Measurements from ENCODE around the gene PLEKHM3. TPM values are rescaled to one million over a fixed set of nuclear protein-coding genes. Genes with fewer than 3 reads are reported as not detected.

PLEKHM3 gene
- polyA plus RNA-seq, 2 of the 4 experiments (the other 2 are of a cell fraction), result 2.9 to 6.5 TPM

- TF ChIP-seq ELK1 (IDR thresholded peaks at IDR 0.05; ENCODE audit: low read depth, low read length) (no peak), RAD21 (conservative IDR thresholded peaks at IDR 0.05 in 1 of 2, IDR thresholded peaks at IDR 0.05 in 1 of 2) (no peak), KDM1A (IDR thresholded peaks at IDR 0.05; ENCODE audit: low read depth) (no peak), PBX3 (IDR thresholded peaks at IDR 0.05) (no peak), CBX8 (IDR thresholded peaks at IDR 0.05) (no peak), MAFK (IDR thresholded peaks at IDR 0.05; ENCODE audit: partially characterized antibody) (no peak), JUNB (IDR thresholded peaks at IDR 0.05) (no peak), EP300 (IDR thresholded peaks at IDR 0.05) (no peak), NPAS2 (CRISPR knock-in tag; IDR thresholded peaks at IDR 0.05; ENCODE audit: borderline replicate concordance) (no peak), ZFP36 (IDR thresholded peaks at IDR 0.05; ENCODE audit: borderline replicate concordance, partially characterized antibody) (no peak), ESRRA (IDR thresholded peaks at IDR 0.05; ENCODE audit: borderline replicate concordance, low read length) (no peak), EHF (CRISPR knock-in tag; IDR thresholded peaks at IDR 0.05) (no peak), RCOR1 (IDR thresholded peaks at IDR 0.05; ENCODE audit: low read depth, low read length) (no peak), POLR2AphosphoS2 (conservative IDR thresholded peaks at IDR 0.05; ENCODE audit: low read length) (no peak), HES2 (IDR thresholded peaks at IDR 0.05) (no peak), MAX (IDR thresholded peaks at IDR 0.05) (no peak)
- ATAC-seq, result no peak
- DNase-seq (ENCODE audit: low read depth in 1 of 2, low spot score in 1 of 2), result no peak
- ChIA-PET POLR2A (no interaction called here), CTCF (interaction anchor here (1.0 to 7.6 kb wide), 6 partner anchors 9 to 224 kb away, joined by 3 to 82 read pairs (median 24); partner anchors contain the start of gene FZD5)
- FAIRE-seq, result no peak
- Histone ChIP-seq H3K9me3 (no peaks in the 10 kb centered on the region), H3K4me1 (peaks cover 24% of the 10 kb centered on the region), H3K4me2 (peak overlapping the region; percentile 37; the same call in 2 of the 3 replicates), H3K27ac (peak overlapping the region in 1 of 2 experiments; percentile 18; a peak in 2 of 6 replicates), H3K4me3 (no peak overlapping the region)
- 64% methylated on average over 3 of the region's 3 CpGs for WGBS (ENCODE audit: missing lambda C conversion rate)
These were observed 55.0 kb downstream of the PLEKHM3 start for GRCh38 chr2:207970147-207970825.

GRCh38 chr2:207969249-207969648 lies 56.1 kb downstream of the PLEKHM3 start:
- no peak for TF ChIP-seq USF2 (IDR thresholded peaks at IDR 0.05)
- TF ChIP-seq CTCF (IDR thresholded peaks at IDR 0.05), result no peak
- TF ChIP-seq RCOR1 (IDR thresholded peaks at IDR 0.05; ENCODE audit: low read depth, low read length), result no peak
- TF ChIP-seq SREBF2 (IDR thresholded peaks at IDR 0.05), result no peak
- TF ChIP-seq TFCP2L1 (CRISPR knock-in tag; IDR thresholded peaks at IDR 0.05), result no peak
- no peak for TF ChIP-seq JUNB (IDR thresholded peaks at IDR 0.05)
- no peak for TF ChIP-seq RFX5 (IDR thresholded peaks at IDR 0.05)
- TF ChIP-seq EHF (CRISPR knock-in tag; IDR thresholded peaks at IDR 0.05), result no peak
- no peak for TF ChIP-seq HOXA7 (CRISPR knock-in tag; IDR thresholded peaks at IDR 0.05)
- no peak for TF ChIP-seq PBX3 (IDR thresholded peaks at IDR 0.05)
- no peak for TF ChIP-seq EP300 (IDR thresholded peaks at IDR 0.05)
- TF ChIP-seq RARB (CRISPR knock-in tag; IDR thresholded peaks at IDR 0.05), result no peak
- no peak for TF ChIP-seq BCL3 (IDR thresholded peaks at IDR 0.05)
- TF ChIP-seq POLR2AphosphoS2 (conservative IDR thresholded peaks at IDR 0.05; ENCODE audit: low read length), result no peak
- H3K4me3 ChIP-seq, result no peak overlapping the region
- 82% methylated on average over 2 of the region's 2 CpGs for WGBS (ENCODE audit: missing lambda C conversion rate)
- H3K4me1 ChIP-seq, result peaks cover 24% of the 10 kb centered on the region
- ATAC-seq (no peak), DNase-seq (ENCODE audit: low read depth in 1 of 2, low spot score in 1 of 2) (no peak), FAIRE-seq (no peak)
- CTCF ChIA-PET, result interaction anchor here (1.1 to 2.1 kb wide), 3 partner anchors 26 to 223 kb away, joined by 3 to 8 read pairs (median 3); no protein-coding TSS in a partner anchor
- POLR2A ChIA-PET, result no interaction called here
- H3K9me3 ChIP-seq, result no peaks in the 10 kb centered on the region
- H3K4me2 ChIP-seq, result no peak overlapping the region
- H3K27ac ChIP-seq, result no peak overlapping the region

Data from A549 (cell line).